Activated CD4-positive, CD25-positive, alpha-beta regulatory T cell treated with anti-CD3 and anti-CD28 coated beads, Interleukin-2, amount 50 U/mL, for 24 hours (primary cell): ENCODE measurements around the gene KATNBL1.
"Not testable (repeated sequence)": the region's sequence is repeated elsewhere in the genome, so short reads cannot be mapped to it uniquely, and the experiment has no call there.

ENCODE experiments used
- ATAC-seq, 2 donors: fragments of 150-1000 bp; cut with Tn5 transposase; one replicate each; pipeline ENCODE4 v1.10.0; 2021; ENCODE audit warnings: mild to moderate bottlenecking in 1 of 2, moderate library complexity in 1 of 2

KATNBL1 gene

DNA sequence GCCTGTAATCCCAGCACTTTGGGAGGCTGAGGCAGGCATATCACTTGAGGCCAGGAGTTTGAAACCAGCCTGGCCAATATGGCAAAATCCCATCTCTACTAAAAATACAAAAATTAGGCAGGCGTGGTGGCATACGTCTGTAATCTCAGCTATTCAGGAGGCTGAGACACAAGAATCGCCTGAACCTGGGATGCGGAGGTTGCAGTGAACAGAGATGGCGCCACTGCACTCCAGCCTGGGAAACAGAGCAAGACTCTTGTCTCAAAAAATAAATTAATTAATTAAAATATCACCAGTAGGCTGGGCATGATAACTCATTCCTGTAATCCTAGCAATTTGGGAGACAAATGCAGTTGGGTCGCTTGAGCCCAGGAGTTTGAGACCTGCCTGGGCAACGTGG lies 16.6 kb downstream of the KATNBL1 start:
- not testable (repeated sequence) for ATAC-seq

DNA sequence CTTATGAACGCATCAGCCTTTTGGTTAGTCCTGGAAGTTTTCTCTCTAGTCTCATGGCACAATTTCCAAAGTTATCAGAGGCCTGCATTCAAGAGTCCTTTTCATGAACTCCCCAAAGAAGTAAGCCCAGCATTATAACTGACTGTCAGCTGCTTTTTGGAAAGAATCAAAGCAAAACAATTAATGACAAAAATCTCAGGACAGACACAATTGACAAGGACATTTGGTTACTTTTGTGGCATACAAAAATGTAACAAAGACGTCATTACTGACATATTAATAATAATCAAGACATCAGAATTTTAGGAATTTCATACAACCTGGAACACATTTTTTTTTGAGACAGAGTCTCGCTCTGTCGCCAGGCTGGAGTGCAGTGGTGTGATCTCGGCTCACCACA lies 21.2 kb downstream of the KATNBL1 start:
- no peak for ATAC-seq

GRCh38 chr15:34185666-34186065 lies 24.2 kb downstream of the KATNBL1 start:
- no peak for ATAC-seq

DNA sequence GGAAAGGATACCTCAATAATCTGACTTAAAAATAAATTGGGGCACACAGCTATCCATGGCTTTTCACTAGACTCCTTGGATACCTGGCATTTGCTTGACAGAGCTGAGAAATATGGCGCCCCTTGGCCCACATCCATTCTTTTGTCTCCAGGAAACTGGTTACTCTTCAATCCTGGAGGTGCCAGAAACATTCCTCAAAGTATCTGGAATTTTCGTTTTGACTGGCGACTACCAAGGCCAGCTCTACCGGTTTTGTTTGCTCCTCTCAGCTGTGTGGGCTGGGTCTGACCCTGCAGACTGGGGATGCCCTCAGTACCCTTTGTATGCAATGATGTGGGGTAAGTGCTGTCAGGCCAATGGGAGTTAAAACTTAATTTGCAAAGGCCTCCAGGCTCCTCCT lies 27.0 kb downstream of the KATNBL1 start:
- ATAC-seq = no peak

DNA sequence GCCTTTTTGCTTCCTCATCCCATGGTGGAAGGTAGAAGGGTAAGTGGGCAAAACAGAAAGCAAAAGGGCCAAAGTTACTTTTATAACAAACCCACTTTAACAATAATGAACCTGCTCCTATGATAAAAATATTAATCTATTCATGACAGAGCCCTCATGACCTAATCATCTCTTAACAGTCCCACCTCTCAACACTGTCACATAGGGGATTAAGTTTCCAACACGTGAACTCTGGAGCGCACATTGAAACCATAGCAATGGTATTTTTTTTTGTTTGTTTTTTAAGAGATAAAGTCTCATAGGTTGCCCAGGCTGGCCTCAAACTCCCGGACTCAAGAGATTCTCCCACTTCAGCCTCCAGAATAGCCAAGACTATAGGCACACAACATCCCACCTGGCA lies 30.7 kb downstream of the KATNBL1 start:
- no peak for ATAC-seq

GRCh38 chr15:34165987-34166573 lies 43.8 kb downstream of the KATNBL1 start:
- not testable (repeated sequence) for ATAC-seq

GRCh38 chr15:34161329-34161963 lies 48.5 kb downstream of the KATNBL1 start:
- ATAC-seq = peak; percentile 17 to 79

GRCh38 chr15:34160735-34161134 lies 49.2 kb downstream of the KATNBL1 start:
- ATAC-seq = no peak

GRCh38 chr15:34158355-34158754 lies 51.5 kb downstream of the KATNBL1 start:
- no peak for ATAC-seq

DNA sequence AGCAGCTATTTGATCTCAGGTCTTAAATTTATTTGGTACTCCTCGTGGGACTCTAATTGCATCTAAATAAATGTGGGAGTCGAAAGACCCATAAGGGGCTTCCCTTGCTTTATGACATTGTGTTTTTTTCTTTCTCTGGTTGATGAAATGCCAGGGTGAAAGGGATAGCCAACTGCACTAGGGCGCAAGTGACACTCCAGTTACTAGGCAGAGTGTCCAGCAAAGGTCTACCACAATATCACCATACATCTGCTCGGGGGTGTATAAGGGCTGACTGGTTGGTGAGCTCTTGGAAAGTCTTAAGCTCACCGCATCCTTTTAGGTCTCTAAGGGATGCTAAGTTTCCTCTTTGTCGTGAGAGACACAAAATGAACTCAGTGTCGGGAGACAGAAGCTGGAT lies 54.0 kb downstream of the KATNBL1 start:
- no peak for ATAC-seq

DNA sequence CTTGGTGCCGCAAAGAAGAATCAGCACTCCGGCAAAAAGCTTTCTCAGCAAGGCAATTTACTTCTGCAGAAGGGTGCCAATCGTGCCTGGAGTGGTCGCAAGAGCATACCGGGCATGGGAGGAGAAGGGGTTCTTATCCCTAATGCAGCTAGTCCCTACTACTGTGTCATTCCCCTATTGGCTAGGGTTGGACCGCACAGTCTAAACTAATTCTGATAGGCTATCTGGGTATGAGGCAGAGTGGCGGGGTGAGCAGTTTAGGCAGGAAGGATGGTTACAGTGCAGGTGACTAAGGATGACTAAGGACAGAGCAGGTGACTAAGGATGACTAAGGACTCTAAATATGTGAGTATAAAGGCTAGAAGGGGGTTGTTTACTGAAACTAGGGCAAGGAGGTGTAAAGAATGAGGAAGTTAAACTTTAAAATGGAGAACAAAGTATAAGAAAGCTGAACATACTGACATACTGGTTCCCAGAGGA lies 55.1 kb downstream of the KATNBL1 start:
- ATAC-seq = peak; percentile 99

DNA sequence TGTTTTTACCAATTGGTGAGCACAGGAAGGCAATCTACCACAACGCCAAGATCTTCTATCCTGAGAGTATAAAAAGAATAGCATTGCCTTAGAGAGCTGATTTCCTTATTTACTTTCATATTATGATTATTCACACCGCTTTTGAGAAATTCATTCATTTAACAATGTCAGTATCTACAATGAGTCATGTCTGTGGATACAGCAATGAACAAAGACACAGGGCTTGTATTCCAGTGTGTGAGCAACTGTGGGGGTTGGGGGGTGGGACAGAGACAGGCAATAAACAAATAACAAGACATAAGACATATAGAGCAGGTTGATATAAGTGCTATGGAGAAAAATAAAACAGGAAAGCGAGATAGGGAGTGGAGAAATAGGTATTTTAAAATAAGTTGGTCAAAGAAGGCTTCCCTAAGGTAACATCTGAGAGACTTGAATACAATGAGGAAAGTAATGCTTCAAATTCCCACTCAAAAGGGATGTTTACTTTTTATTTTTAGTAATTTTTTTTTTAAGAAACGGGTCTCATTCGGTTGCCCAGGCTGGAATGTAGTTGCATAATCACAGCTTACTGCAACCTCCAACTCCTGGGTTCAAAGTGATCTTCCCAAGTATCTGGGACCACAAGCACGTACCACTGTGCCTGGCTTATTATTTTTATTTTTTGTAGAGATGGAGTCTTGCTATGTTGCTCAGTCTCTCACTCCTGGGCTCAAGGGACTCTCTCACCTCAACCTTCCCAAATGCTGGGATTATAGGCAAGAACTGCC lies 62.3 kb downstream of the KATNBL1 start:
- no peak for ATAC-seq

- no peak for ATAC-seq
Observed at GRCh38 chr15:34133511-34133910, 76.4 kb downstream of the KATNBL1 start.

DNA sequence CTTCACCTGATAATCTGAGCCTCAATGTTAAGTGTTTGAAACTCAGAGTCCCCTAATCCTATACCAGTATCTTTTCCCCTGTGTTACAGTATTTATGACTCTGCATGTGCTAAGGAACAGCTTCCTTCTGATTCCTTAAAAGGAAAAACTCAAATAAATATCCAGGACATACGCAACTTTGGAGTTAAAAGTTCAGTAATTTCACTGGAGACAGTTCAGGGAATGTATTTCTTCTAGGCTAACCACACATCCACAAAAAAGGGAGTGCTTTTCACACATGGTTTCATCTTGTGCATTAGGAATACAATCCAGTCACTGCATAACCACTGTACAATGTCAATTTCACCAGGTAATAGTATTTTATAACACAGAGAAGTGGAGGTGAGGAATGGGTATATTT lies 77.0 kb downstream of the KATNBL1 start:
- no peak for ATAC-seq

DNA sequence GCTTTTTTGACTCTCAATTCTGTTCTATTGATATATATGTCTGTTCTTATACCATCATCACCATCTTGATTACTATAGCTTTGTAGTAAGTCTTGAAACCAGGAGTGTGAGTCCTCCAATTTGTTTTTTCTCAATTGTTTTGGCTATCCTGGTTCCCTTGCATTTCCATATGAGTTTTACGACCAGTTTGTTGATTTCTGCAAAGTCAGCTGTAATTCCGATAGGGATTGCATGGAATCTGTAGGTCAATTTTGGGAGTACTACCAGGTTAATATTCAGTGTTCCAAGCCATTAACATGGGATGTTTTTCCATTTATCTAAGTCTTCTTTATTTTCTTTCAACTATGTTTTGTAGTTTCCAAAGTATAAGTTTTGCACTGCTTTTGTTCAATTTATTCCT lies 81.0 kb downstream of the KATNBL1 start:
- no peak for ATAC-seq

GRCh38 chr15:34126522-34126921 lies 83.4 kb downstream of the KATNBL1 start:
- no peak for ATAC-seq

DNA sequence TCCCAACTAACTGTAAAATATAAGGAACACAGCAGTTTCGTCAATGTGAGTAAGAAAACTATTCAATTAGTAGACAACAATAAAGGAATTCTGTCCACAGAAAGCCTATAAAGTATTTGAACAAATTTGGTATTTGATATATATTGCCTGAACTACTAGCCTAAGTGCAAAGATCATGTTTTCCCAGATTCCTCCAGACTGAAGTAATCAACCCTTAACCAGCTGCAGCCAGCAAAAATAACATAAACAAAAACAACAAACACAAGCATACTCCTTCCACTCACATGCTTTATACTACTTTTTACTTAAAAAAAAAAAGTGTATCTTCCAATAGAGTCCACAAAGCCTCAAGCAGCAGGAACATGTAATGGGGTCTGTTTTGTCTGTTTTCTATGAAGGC lies 84.0 kb downstream of the KATNBL1 start:
- ATAC-seq = no peak

DNA sequence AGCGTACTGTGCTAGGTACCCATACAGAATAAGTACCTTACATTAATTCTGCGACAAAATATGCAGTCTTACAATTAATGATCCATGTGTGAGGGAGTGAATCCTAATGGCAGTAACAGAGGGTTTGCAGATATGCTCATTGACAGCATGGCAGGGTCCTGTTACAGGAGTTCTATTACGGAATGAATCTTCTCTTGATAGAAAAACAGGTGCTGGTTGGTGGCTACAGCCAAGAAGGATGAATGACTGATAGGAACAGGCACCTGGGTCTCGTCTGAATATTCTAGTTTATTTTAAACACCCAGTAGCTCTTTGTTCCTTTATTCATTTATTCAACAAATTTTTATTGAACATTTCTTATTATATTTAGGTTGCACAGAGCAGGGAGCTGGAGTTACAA lies 85.2 kb downstream of the KATNBL1 start:
- no peak for ATAC-seq

GRCh38 chr15:34122771-34123183 lies 87.1 kb downstream of the KATNBL1 start:
- ATAC-seq = no peak

DNA sequence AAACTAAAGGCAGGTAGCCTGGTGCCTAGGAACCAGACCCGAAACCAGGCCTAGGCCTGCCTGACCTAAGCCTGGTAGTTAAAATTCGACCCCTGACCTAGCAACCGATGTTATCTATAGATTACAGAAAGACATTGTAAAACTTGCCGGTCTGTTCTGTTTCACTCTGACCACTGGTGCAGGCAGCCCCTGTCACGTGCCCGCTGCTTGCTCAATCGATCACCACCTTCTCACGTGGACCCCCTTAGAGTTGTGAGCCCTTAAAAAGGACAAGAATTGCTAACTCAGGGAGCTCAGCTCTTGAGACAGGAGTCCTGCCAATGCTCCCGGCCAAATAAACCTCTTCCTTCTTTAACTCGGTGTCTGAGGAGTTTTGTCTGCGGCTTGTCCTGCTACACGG lies 88.1 kb downstream of the KATNBL1 start:
- ATAC-seq = not testable (repeated sequence)

GRCh38 chr15:34120420-34120819 lies 89.5 kb downstream of the KATNBL1 start:
- ATAC-seq = not testable (repeated sequence)

- no peak for ATAC-seq
Observed at GRCh38 chr15:34119291-34119690, 90.6 kb downstream of the KATNBL1 start.

GRCh38 chr15:34116620-34117019 lies 93.3 kb downstream of the KATNBL1 start:
- no peak for ATAC-seq

DNA sequence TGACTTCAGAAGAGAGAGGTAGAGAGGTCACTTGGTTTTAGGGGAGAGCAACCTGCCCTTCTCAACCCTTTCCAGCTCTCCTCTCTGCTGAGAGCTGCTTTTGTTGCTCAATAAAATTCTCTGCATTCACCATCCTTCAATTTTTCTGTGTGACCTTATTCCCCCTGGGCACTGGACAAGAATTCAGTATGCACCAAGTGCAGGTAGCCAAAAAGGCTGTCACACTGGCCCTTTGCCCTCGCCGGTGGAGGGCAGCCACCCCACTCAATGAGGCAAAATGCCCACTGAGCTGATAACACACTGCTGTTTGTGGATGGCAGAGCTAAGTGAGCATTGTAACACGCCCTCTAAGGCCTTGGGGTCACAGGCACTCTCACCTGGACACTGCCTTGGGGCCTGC lies 95.2 kb downstream of the KATNBL1 start:
- no peak for ATAC-seq
